Esophagus (tissue), 2 donors: ENCODE measurements around the gene EPN1. TPM values are rescaled to one million over a fixed set of nuclear protein-coding genes. Genes with fewer than 3 reads are reported as not detected.

Experiments used
- H3K27ac ChIP-seq, 2 donors: one replicate each; pipeline ENCODE4 v1.5.1; 2013; ENCODE audit warnings: low read depth in 2 of 2, mild to moderate bottlenecking in 2 of 2, inconsistent platforms in 1 of 2, low read length in 1 of 2, moderate library complexity in 1 of 2
- H3K27me3 ChIP-seq, 2 donors: one replicate each; pipeline ENCODE4 v1.6.1; 2013; ENCODE audit warnings: low read length in 2 of 2, control low read depth in 1 of 2, mild to moderate bottlenecking in 1 of 2; ENCODE audit not compliant: insufficient read depth in 2 of 2, control insufficient read depth in 1 of 2
- H3K36me3 ChIP-seq, 2 donors: one replicate each; pipeline ENCODE4 v1.6.1; 2013; ENCODE audit warnings: low read length in 1 of 2; ENCODE audit not compliant: control insufficient read depth in 2 of 2, insufficient read depth in 2 of 2
- H3K4me1 ChIP-seq, 2 donors: one replicate each; pipeline ENCODE4 v1.6.1; 2013; ENCODE audit warnings: low read length in 1 of 2; ENCODE audit not compliant: control insufficient read depth in 2 of 2, insufficient read depth in 2 of 2
- H3K4me3 ChIP-seq, 2 donors: one replicate each; pipeline ENCODE4 v1.5.1; 2013; ENCODE audit warnings: low read length in 2 of 2, mild to moderate bottlenecking in 2 of 2, low read depth in 1 of 2, moderate library complexity in 1 of 2
- H3K9me3 ChIP-seq, 2 donors: one replicate each; pipeline ENCODE4 v1.6.1; 2013; ENCODE audit warnings: mild to moderate bottlenecking in 2 of 2, low read depth in 1 of 2, low read length in 1 of 2, moderate library complexity in 1 of 2; ENCODE audit not compliant: control insufficient read depth in 2 of 2, insufficient read depth in 1 of 2
- WGBS, 2 donors: extraction: QIAGEN DNeasy Blood & Tissue Kit; methylation state at CpG; one replicate each; pipeline ENCODE4 v1.1.7; 2013; 5-methylcytosine and 5-hydroxymethylcytosine counted together
- polyA plus RNA-seq, 2 donors: library from polyadenylated mRNA; stranded (reverse); fragments of 200-250 nt; gene quantifications; one replicate each; pipeline ENCODE4 v1.2.3, GENCODE V29; 2013
- donor health status: healthy with polysubstance abuse.
- donor health status: Bipolar disorder and iron deficiency.

EPN1 gene
- polyA plus RNA-seq, 2 donors = 79.1 to 83.0 TPM

DNA sequence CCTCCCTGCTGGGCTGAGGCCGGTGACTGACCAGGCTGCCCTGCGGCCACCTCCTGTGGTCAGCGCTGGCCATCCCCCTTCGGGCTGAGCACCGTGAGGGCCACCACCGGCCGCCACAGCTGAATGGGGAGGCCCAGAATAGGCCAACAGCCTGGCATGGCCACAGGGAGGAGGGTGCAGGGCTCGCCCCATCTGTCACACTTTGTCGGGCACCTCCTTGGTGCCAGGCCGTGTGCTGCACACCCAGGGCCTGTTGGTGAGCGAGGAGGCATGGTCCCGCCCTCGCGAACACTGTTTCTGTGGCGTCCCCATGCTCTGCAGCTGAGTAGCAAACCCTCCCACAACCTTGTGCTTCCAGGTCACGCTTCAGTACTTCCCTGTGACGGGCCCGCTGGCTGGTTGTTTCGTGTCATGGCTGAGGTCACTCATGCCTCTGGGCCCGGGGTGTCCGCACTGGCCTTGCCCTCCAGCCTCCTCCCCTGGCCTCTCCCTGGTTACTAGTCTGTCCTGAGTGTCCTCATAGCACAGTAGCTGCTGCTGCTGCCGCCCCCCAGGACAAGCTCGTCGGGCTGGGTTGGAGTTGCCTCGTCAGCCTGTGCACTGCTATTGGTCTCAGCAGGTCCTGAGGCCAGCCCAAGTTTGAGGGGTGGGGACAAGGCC, 15.2 kb downstream of the EPN1 start:
- H3K4me1 ChIP-seq = peaks cover 0 to 9% of the 10 kb centered on the region in 2 donors
- H3K36me3 ChIP-seq = peaks cover 24 to 87% of the 10 kb centered on the region in 2 donors
- 92 to 95% methylated on average over 24 to 25 of the region's 25 CpGs for WGBS, 2 donors
- H3K9me3 ChIP-seq = no peaks in the 10 kb centered on the region
- H3K27me3 ChIP-seq = no peaks in the 10 kb centered on the region
- no peak overlapping the region for H3K4me3 ChIP-seq
- no peak overlapping the region for H3K27ac ChIP-seq

DNA sequence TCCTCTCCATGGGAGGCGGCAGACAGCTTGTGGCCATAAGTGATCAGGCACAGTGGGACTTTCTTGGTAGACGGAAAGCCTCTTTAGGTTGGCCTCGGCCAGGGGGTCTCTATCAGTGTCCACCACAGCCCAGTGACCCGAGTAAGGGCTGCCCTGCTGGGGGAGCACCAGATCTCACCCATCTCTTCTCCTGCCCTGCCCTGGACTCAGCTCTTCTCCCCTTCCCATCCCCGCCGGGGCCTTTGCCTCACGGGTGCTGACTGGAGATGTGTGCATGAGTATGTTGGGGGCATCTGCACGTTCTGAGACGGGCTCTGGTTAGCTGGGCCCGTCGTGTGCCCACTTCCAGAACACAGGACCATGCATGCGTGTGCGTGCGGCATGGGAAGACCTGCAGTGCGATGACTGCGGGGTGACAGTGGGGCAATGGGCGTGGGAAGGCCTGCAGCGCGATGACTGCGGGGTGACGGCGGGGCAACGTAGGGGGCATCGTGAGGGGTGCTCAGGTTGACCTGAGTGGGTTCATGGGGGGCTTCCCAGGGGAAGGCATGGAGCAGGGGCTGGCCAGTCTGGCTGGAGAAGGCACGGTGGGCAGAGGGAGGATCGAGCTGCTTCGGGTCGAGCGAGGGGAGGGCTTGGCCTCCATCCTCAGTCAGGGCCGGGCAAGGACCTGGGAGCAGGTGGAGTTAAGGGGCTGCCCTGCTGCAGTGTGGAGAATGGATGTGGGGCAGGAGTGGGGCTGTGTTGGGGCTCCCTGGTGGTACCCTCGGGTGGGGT, 15.9 kb downstream of the EPN1 start:
- Histone ChIP-seq H3K4me1 (peaks cover 0 to 8% of the 10 kb centered on the region in 2 donors), H3K27me3 (no peaks in the 10 kb centered on the region), H3K27ac (no peak overlapping the region), H3K9me3 (no peaks in the 10 kb centered on the region), H3K36me3 (peaks cover 20 to 85% of the 10 kb centered on the region in 2 donors), H3K4me3 (no peak overlapping the region)
- 94% methylated on average over 31 of the region's 31 CpGs for WGBS, 2 donors

DNA sequence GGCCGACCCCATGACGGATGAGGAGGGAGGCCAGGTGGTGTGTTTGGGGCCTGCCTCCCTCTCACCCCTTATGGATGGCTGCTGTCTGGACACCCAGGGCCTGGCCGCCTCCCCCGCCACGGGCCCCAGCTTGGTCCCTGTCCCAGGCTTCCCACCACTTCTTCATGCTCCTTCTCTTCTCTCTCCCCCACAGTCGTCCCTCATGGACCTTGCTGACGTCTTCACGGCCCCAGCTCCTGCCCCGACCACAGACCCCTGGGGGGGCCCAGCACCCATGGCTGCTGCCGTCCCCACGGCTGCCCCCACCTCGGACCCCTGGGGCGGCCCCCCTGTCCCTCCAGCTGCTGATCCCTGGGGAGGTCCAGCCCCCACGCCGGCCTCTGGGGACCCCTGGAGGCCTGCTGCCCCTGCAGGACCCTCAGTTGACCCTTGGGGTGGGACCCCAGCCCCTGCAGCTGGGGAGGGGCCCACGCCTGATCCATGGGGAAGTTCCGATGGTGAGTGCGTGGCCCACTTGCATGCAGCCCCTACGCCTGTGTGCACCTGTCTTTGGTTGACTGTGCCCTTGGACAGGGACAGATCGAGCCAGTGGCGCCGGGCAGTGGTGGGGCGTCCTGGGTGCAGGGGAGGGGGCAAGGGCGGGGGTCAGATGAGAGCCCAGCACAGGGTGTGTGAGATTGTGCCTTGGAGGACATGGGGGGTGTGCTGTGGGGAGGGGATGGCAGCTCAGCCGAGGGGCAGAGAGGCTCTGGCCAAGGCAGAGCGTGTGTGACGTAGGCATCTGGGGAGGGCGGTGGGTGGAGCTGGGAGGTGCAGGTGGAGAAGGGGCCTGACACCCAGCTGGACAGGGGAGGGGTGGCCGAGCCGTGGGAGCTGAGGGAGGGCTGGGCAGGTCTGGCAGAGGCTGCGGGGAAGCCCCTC, 16.8 kb downstream of the EPN1 start:
- WGBS, 2 donors = 94% methylated on average over 27 to 31 of the region's 31 CpGs
- no peak overlapping the region for H3K27ac ChIP-seq
- H3K9me3 ChIP-seq = no peaks in the 10 kb centered on the region
- H3K27me3 ChIP-seq = no peaks in the 10 kb centered on the region
- no peak overlapping the region for H3K4me3 ChIP-seq
- H3K4me1 ChIP-seq = peaks cover 0 to 8% of the 10 kb centered on the region in 2 donors
- peaks cover 20 to 85% of the 10 kb centered on the region in 2 donors for H3K36me3 ChIP-seq

DNA sequence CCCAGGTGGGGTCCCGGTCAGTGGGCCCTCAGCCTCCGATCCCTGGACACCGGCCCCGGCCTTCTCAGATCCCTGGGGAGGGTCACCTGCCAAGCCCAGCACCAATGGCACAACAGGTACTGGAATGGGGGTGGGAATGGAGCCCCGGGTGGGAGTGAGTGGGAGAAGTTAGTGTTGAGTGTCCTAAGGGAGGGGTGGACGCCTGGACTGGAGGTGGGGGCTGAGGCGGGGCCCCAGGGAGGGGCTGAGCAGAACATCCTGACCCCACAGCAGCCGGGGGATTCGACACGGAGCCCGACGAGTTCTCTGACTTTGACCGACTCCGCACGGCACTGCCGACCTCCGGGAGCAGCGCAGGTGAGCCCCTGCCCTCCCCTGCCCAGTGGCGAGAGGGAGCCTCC, 17.7 kb downstream of the EPN1 start:
- H3K9me3 ChIP-seq = no peaks in the 10 kb centered on the region
- WGBS, 2 donors = 92 to 95% methylated on average over 19 of the region's 19 CpGs
- no peak overlapping the region for H3K27ac ChIP-seq
- peaks cover 0 to 8% of the 10 kb centered on the region in 2 donors for H3K4me1 ChIP-seq
- H3K4me3 ChIP-seq = no peak overlapping the region
- H3K27me3 ChIP-seq = no peaks in the 10 kb centered on the region
- H3K36me3 ChIP-seq = peaks cover 20 to 81% of the 10 kb centered on the region in 2 donors

DNA sequence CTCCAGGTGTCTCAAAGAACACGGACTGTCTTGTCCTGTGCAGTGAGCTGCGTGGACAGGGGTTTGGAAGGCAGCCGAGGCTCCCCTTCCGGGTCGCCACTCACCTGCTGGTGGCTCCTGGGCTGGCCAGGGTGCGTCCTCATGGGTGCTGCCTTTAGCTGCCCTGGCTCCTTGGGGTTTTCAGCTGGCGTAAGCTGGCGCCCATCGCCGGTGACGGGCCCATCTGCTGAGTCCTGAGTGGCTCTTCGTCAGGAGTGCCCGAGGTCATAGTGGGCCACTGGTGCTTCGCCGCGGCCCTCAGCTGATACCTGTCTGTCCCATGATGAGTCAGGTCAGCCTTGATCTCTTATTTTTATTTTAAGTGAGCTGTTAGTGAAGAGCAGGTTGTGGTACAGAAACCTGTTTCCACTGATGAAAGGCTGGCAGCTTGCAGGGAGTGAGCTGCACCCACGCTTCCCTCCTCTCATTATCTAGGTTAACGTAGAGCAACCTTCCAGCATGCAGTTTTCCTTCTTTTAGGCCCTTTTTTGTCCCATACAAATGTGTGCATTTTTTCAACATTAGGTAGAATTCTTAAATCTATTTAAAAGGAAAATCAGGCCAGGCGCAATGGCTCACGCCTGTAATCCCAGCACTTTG, 18.4 kb downstream of the EPN1 start:
- peaks cover 0 to 4% of the 10 kb centered on the region in 2 donors for H3K4me1 ChIP-seq
- peaks cover 20 to 80% of the 10 kb centered on the region in 2 donors for H3K36me3 ChIP-seq
- no peak overlapping the region for H3K27ac ChIP-seq
- no peaks in the 10 kb centered on the region for H3K27me3 ChIP-seq
- no peak overlapping the region for H3K4me3 ChIP-seq
- WGBS, 2 donors = 96 to 97% methylated on average over 20 of the region's 20 CpGs
- no peaks in the 10 kb centered on the region for H3K9me3 ChIP-seq

DNA sequence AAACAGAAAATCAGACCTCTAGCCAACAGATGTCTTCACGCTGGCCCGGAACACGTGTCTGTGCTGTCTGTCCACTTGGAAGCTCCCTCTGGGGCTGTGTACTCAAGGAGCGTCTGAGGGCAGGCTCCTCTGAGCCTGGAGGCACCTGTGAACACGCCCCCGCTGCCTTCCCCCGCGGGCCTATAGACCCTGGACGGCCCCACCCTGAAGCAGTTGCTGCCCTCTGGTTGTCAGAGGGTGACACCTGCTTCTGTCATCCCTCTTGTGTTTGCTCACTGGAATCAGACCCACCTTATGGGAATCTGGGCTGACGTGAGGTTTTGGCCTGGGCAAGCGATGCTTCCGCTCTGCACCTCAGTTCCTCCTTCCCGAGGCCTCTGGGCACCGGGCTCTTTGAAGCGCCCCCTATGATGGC, 19.2 kb downstream of the EPN1 start:
- WGBS, 2 donors = 82 to 83% methylated on average over 15 of the region's 15 CpGs
- H3K4me3 ChIP-seq = no peak overlapping the region
- H3K4me1 ChIP-seq = no peaks in the 10 kb centered on the region
- peaks cover 20 to 73% of the 10 kb centered on the region in 2 donors for H3K36me3 ChIP-seq
- H3K27ac ChIP-seq = no peak overlapping the region
- H3K27me3 ChIP-seq = no peaks in the 10 kb centered on the region
- H3K9me3 ChIP-seq = no peaks in the 10 kb centered on the region

DNA sequence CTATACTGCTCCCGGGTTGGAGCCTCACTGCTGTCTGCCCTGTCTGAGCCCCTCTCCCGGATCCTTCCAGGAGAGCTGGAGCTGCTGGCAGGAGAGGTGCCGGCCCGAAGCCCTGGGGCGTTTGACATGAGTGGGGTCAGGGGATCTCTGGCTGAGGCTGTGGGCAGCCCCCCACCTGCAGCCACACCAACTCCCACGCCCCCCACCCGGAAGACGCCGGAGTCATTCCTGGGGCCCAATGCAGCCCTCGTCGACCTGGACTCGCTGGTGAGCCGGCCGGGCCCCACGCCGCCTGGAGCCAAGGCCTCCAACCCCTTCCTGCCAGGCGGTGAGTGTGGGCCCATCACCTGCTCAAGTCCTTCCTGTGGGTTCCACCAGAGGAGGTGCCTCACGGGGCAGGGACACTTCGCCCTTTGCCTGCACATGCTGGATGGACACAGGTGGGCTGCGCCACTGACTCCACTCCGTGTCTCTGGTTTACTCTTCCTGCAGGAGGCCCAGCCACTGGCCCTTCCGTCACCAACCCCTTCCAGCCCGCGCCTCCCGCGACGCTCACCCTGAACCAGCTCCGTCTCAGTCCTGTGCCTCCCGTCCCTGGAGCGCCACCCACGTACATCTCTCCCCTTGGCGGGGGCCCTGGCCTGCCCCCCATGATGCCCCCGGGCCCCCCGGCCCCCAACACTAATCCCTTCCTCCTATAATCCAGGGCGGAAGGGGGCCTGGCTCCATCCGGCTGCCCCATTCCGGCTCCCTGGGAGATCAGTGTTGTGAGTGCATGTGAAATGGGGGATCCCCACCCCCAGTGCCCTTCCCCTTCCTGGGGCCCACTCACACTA, 19.8 kb downstream of the EPN1 start:
- Histone ChIP-seq H3K9me3 (no peaks in the 10 kb centered on the region), H3K27ac (no peak overlapping the region), H3K4me1 (no peaks in the 10 kb centered on the region), H3K36me3 (peaks cover 18 to 70% of the 10 kb centered on the region in 2 donors), H3K27me3 (no peaks in the 10 kb centered on the region), H3K4me3 (no peak overlapping the region)
- WGBS, 2 donors = 92 to 94% methylated on average over 36 to 37 of the region's 37 CpGs

DNA sequence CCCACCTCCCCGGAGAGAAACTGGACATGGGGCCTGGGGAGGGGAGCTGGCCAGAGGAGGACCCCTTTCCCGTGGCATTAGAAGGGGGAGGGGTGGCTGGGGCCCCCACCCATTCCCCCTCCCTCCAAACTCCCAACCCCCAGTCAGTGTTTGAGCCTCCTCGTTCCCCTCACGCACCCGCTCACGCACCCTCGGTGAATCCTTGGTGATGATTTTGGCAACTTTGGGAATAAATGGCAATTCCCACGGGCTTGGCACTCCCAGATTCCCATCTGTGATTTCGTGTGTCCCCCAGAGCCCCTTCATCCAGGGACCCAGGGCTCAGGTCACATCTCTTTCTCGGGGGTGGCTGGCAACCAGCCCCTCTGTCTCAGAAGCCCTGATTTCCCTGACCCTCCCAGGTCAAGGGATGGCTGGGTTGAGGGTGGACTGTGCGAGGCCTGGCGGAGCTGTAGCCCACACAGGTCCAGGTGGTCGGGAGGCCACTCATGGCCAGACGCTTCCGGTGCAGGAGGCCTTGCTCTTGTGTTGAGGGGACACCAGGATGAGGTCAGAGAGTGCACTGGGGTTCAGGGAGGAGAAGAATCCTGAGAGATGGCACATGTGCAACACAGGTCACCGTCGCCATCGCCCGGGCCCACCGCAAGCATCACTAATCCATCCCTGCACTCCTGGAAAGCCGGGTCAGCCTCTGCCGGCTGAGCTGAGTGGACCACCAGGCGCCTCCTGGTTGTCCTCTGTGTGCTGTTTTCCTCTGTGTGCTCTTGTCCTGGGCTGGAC, 20.7 kb downstream of the EPN1 start:
- Histone ChIP-seq H3K9me3 (no peaks in the 10 kb centered on the region), H3K4me3 (no peak overlapping the region), H3K4me1 (no peaks in the 10 kb centered on the region), H3K27me3 (no peaks in the 10 kb centered on the region), H3K27ac (no peak overlapping the region), H3K36me3 (peaks cover 15 to 64% of the 10 kb centered on the region in 2 donors)
- 91 to 92% methylated on average over 23 of the region's 23 CpGs for WGBS, 2 donors
